ENCODE measurements around the gene NKD1.

The NKD1 gene

GRCh38 chr16:50603206-50604064 lies 55.2 kb downstream of the NKD1 start:
- no peak overlapping the region for H3K4me3 ChIP-seq (ENCODE audit: low read length)
- peak; percentile 13 for DNase-seq (ENCODE audit: low read depth)
- no peak for TF ChIP-seq CTCF (IDR thresholded peaks at IDR 0.05; ENCODE audit: insufficient read depth, low read depth, low read length, missing control alignments)

- no peak for DNase-seq (ENCODE audit: low read depth)
- TF ChIP-seq CTCF (IDR thresholded peaks at IDR 0.05; ENCODE audit: insufficient read depth, low read depth, low read length, missing control alignments): no peak
- no peak overlapping the region for H3K4me3 ChIP-seq (ENCODE audit: low read length)
Measured at GRCh38 chr16:50604065-50604418, 55.8 kb downstream of the NKD1 start.

- no peak overlapping the region for H3K4me3 ChIP-seq (ENCODE audit: low read length)
- DNase-seq (ENCODE audit: low read depth): no peak
- no peak for TF ChIP-seq CTCF (IDR thresholded peaks at IDR 0.05; ENCODE audit: insufficient read depth, low read depth, low read length, missing control alignments)
Measured at GRCh38 chr16:50604610-50605009, 56.4 kb downstream of the NKD1 start.

DNA sequence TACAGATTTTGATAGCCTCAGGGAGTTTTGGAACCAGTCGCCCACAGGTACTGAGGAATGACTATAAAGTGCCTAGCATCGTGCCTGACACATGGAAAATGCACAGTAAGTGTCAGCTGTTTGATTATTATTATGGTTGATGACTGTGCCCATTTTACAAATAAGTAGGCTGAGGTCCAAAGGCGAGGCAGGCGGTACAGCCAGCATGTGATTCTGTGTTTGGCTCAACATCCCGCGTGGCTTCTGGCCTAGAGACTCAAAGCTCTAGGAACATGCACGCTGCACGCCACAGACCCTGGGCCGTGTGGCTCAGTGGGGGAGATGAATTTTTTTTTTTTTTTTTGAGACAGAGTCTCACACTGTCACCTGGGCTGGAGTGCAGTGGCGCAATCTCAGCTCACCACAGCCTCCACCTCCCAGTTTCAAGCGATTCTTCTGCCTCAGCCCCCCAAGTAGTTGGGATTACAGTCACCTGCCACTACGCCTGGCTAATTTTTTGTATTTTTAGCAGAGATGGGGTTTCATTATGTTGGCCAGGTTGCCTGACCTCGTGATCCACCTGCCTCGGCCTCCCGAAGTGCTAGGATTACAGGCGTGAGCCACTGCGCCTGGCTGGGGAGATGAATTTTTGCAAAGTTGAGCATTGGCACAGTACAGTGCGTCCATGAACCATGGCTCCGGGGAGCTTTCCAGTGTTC lies 57.7 kb downstream of the NKD1 start:
- no peak for DNase-seq (ENCODE audit: low read depth)

GRCh38 chr16:50606431-50607050 lies 58.3 kb downstream of the NKD1 start:
- no peak for DNase-seq (ENCODE audit: low read depth)
- H3K4me3 ChIP-seq (ENCODE audit: low read length): no peak overlapping the region
- no peak for TF ChIP-seq CTCF (IDR thresholded peaks at IDR 0.05; ENCODE audit: insufficient read depth, low read depth, low read length, missing control alignments)

More for the DNA sequence above, 57.7 kb downstream of the NKD1 start:
- H3K4me3 ChIP-seq (ENCODE audit: low read length): no peak overlapping the region
- TF ChIP-seq CTCF (IDR thresholded peaks at IDR 0.05; ENCODE audit: insufficient read depth, low read depth, low read length, missing control alignments): no peak

GRCh38 chr16:50607051-50607431 lies 58.8 kb downstream of the NKD1 start:
- no peak for TF ChIP-seq CTCF (IDR thresholded peaks at IDR 0.05; ENCODE audit: insufficient read depth, low read depth, low read length, missing control alignments)
- no peak overlapping the region for H3K4me3 ChIP-seq (ENCODE audit: low read length)
- DNase-seq (ENCODE audit: low read depth): no peak

Measured in epithelial cell of esophagus (primary cell).